Stimulated activated CD4-positive, alpha-beta T cell treated with anti-CD3 and anti-CD28 coated beads, TNF-alpha, amount 100 ng/mL, for 24 hours (primary cell): ENCODE results near the gene DNAJB6.
"Not testable (repeated sequence)": the region's sequence is repeated elsewhere in the genome, so short reads cannot be mapped to it uniquely, and the experiment has no call there.

Source experiments
- DNase-seq, 3 experiments: peaks; one replicate each; pipeline ENCODE4 v3.0.0-alpha.2; 2020; ENCODE audit warnings: low read depth in 3 of 3

Gene DNAJB6

GRCh38 chr7:157323401-157323800 lies 13.4 kb upstream of the DNAJB6 start:
- no peak for DNase-seq

- DNase-seq, result no peak
Measured at GRCh38 chr7:157329447-157329846, 7.4 kb upstream of the DNAJB6 start.

- not testable (repeated sequence) for DNase-seq
Measured at GRCh38 chr7:157330567-157330966, 6.2 kb upstream of the DNAJB6 start.

GRCh38 chr7:157331049-157331448 lies 5.8 kb upstream of the DNAJB6 start:
- DNase-seq, result not testable (repeated sequence)

GRCh38 chr7:157335236-157335635 lies 1.6 kb upstream of the DNAJB6 start:
- DNase-seq, result no peak

GRCh38 chr7:157335991-157336382 lies 817 bp upstream of the DNAJB6 start:
- no peak for DNase-seq

GRCh38 chr7:157337316-157338149 lies 729 bp downstream of the DNAJB6 start:
- DNase-seq, result peak in 2 of 3 experiments; percentile 23 to 73

GRCh38 chr7:157339777-157340677 lies 3.2 kb downstream of the DNAJB6 start:
- DNase-seq, result peak; percentile 34 to 66 (median 46)

- DNase-seq, result peak in 1 of 3 experiments; percentile 21
Measured at GRCh38 chr7:157347217-157347904, 10.6 kb downstream of the DNAJB6 start.

- no peak for DNase-seq
Measured at GRCh38 chr7:157348548-157348947, 11.7 kb downstream of the DNAJB6 start.

- no peak for DNase-seq
Measured at GRCh38 chr7:157352516-157352915, 15.7 kb downstream of the DNAJB6 start.

GRCh38 chr7:157355784-157356511 lies 19.1 kb downstream of the DNAJB6 start:
- DNase-seq, result no peak

GRCh38 chr7:157357129-157358040 lies 20.6 kb downstream of the DNAJB6 start:
- no peak for DNase-seq

GRCh38 chr7:157358041-157358752 lies 21.4 kb downstream of the DNAJB6 start:
- DNase-seq, result no peak

- no peak for DNase-seq
Measured at GRCh38 chr7:157358753-157359096, 21.9 kb downstream of the DNAJB6 start.

- no peak for DNase-seq
Measured at GRCh38 chr7:157359581-157359980, 22.8 kb downstream of the DNAJB6 start.

- no peak for DNase-seq
Measured at GRCh38 chr7:157360483-157361025, 23.8 kb downstream of the DNAJB6 start.

GRCh38 chr7:157361537-157361936 lies 24.7 kb downstream of the DNAJB6 start:
- DNase-seq, result no peak

- no peak for DNase-seq
Measured at GRCh38 chr7:157362729-157363128, 25.9 kb downstream of the DNAJB6 start.
